Prostate gland (tissue), 2 donors: ENCODE results near the gene SYNPO2.
A peak's percentile ranks its signal among the peaks of the same experiment; 100 is the strongest.

Experiments used
- POLR2A ChIP-seq: fragments of 450-650 bp; IDR thresholded peaks from one replicate; pipeline ENCODE4 v1.6.1; 2016; ENCODE audit warnings: antibody characterized with exemption, mild to moderate bottlenecking
- POLR2AphosphoS5 ChIP-seq: sonication (generic); formaldehyde crosslinking; IDR thresholded peaks from one replicate; pipeline ENCODE4 v1.6.1; 2017; ENCODE audit warnings: antibody characterized with exemption
- TF ChIP-seq, protein P1 (sequence below), 4 experiments: fragments of 200-600 bp in 2 of 4; fragments of 450-650 bp in 2 of 4; sonication (generic) in 2 of 4; IDR thresholded peaks; 1 replicate in 3 of 4; 2 replicates in 1 of 4; pipeline ENCODE4 v1.5.1; 2016 to 2019; ENCODE audit warnings: antibody characterized with exemption in 4 of 4, mild to moderate bottlenecking in 2 of 4, moderate library complexity in 2 of 4

DNA sequence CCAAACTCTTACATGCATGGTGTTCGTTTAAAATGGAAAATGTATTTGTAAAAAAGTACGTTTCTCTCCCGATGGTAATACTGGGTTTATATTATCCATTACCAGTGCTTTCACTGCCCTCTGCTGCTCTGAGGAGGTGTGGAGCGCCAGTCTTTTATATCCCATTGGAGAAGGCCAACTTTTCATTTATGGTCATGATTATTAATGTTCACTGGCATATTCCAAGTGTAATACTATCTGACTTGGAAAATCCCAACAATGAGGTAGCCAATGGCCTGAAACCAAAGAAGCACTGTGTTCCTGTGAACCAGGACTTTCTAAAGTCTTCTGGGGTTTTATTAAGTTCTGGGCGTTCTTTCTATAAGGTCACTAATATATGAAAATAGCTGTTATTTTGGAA, 80.7 kb downstream of the SYNPO2 start:
- TF ChIP-seq POLR2AphosphoS5 (peak; percentile 85), POLR2A (no peak)
- TF ChIP-seq, protein P1, sequence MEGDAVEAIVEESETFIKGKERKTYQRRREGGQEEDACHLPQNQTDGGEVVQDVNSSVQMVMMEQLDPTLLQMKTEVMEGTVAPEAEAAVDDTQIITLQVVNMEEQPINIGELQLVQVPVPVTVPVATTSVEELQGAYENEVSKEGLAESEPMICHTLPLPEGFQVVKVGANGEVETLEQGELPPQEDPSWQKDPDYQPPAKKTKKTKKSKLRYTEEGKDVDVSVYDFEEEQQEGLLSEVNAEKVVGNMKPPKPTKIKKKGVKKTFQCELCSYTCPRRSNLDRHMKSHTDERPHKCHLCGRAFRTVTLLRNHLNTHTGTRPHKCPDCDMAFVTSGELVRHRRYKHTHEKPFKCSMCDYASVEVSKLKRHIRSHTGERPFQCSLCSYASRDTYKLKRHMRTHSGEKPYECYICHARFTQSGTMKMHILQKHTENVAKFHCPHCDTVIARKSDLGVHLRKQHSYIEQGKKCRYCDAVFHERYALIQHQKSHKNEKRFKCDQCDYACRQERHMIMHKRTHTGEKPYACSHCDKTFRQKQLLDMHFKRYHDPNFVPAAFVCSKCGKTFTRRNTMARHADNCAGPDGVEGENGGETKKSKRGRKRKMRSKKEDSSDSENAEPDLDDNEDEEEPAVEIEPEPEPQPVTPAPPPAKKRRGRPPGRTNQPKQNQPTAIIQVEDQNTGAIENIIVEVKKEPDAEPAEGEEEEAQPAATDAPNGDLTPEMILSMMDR (IDR thresholded peaks at IDR 0.05), result peak in 3 of 4 experiments; percentile 54 to 80 (median 80)
